Right lobe of liver (tissue), 6 donors: ENCODE measurements around the gene IL36A. TPM values are rescaled to one million over a fixed set of nuclear protein-coding genes. Genes with fewer than 3 reads are reported as not detected.

Experiments used
- ATAC-seq, 4 donors: fragments of 200-7000 bp; cut with Tn5 transposase; one replicate each; pipeline ENCODE4 v1.9.1; 2020; ENCODE audit warnings: mild to moderate bottlenecking in 4 of 4, moderate library complexity in 4 of 4
- DNase-seq, 3 donors: peaks; one replicate each; pipeline ENCODE4 v3.0.0-alpha.2; 2020
- H3K27ac ChIP-seq, 3 donors: fragments of 200-600 bp; one replicate each; pipeline ENCODE4 v1.8.0; 2022
- H3K27me3 ChIP-seq, 2 donors: fragments of 200-600 bp; one replicate each; pipeline ENCODE4 v1.8.0; 2022
- H3K36me3 ChIP-seq, 4 donors: fragments of 200-600 bp; sonication (generic) in 1 of 4; one replicate each; pipeline versions ENCODE4 v1.5.1 to v1.8.0; 2017 to 2022; ENCODE audit warnings: control low read depth in 1 of 4
- H3K4me1 ChIP-seq, 4 donors: fragments of 200-600 bp; sonication (generic) in 1 of 4; one replicate each; pipeline versions ENCODE4 v1.5.1 to v1.8.0; 2017 to 2022; ENCODE audit warnings: control low read depth in 1 of 4
- H3K4me3 ChIP-seq, 3 donors: fragments of 200-600 bp; one replicate each; pipeline ENCODE4 v1.8.0; 2022
- H3K9me3 ChIP-seq, 4 donors: fragments of 200-600 bp; sonication (generic) in 1 of 4; one replicate each; pipeline versions ENCODE4 v1.5.1 to v1.8.0; 2017 to 2022; ENCODE audit warnings: control low read depth in 1 of 4
- CTCF ChIP-seq, 4 donors: fragments of 200-600 bp in 3 of 4; fragments of 450-650 bp in 1 of 4; IDR thresholded peaks; one replicate each; pipeline versions ENCODE4 v1.5.1 to v1.8.0; 2016 to 2022; ENCODE audit warnings: antibody characterized with exemption in 4 of 4, mild to moderate bottlenecking in 2 of 4
- POLR2A ChIP-seq: fragments of 450-650 bp; IDR thresholded peaks from one replicate; pipeline ENCODE4 v1.6.1; 2017; ENCODE audit warnings: antibody characterized with exemption, mild to moderate bottlenecking
- WGBS: methylation state at CpG from one replicate; pipeline ENCODE4 v1.1.6; 2018; ENCODE audit warnings: low coverage, low lambda C conversion rate; ENCODE audit not compliant: insufficient coverage; ENCODE audit errors: missing lambda C conversion rate; 5-methylcytosine and 5-hydroxymethylcytosine counted together
- intact Hi-C, 2 donors: fragments of 100-400 bp; cut with DNase I; formaldehyde crosslinking; loops; one replicate each; pipeline versions ENCODE4 v1.11.2 to v1.14.1; 2022
- total RNA-seq, 6 experiments: library from RNA; depleted of rRNA in 2 of 6; stranded (reverse); fragments of >200 nt in 2 of 6; fragmentation: NEBNext Ultra II Directional in 3 of 6; extraction: Animal tissue kit (Norgen Biotek cat#: 25700) in 3 of 6; gene quantifications; one replicate each; pipeline versions ENCODE4 v1.1.0 to v1.2.4, GENCODE V29; 2016 to 2023
- donor health status: DM: no; HTN: yes; CAD: no.
- donor health status: DM: no; HTN: no; CAD: no.
- donor health status: DM: no; HTN: no; CAD: no.
- donor health status: DM: no; HTN: yes; CAD: no.
- donor health status: DM: no; HTN: yes; CAD: no.

IL36A gene
- total RNA-seq, 6 experiments from 2014 or later, result not detected

GRCh38 chr2:113039719-113040118 lies 34.5 kb downstream of the IL36A start:
- 16% methylated on average over 5 of the region's 5 CpGs for WGBS
- Histone ChIP-seq H3K4me3 (no peak overlapping the region), H3K36me3 (no peaks in the 10 kb centered on the region), H3K9me3 (no peaks in the 10 kb centered on the region), H3K27ac (no peak overlapping the region), H3K27me3 (no peaks in the 10 kb centered on the region), H3K4me1 (peaks cover 0 to 17% (median 6%) of the 10 kb centered on the region in 4 donors)
- intact Hi-C loops, result no loop called here
- no peak for TF ChIP-seq CTCF (IDR thresholded peaks at IDR 0.05)
- TF ChIP-seq POLR2A, result no peak
- DNase-seq, result no peak
- ATAC-seq, result peak; percentile 32 to 51 (median 43)

- intact Hi-C loops, result no loop called here
- ATAC-seq, result no peak
- no peaks in the 10 kb centered on the region for H3K27me3 ChIP-seq
Measured at GRCh38 chr2:113041871-113042270, 36.6 kb downstream of the IL36A start.

GRCh38 chr2:113046465-113046864 lies 41.2 kb downstream of the IL36A start:
- DNase-seq (no peak), ATAC-seq (no peak)
- intact Hi-C loops, result no loop called here
- Histone ChIP-seq H3K27ac (no peak overlapping the region), H3K4me1 (no peaks in the 10 kb centered on the region), H3K4me3 (no peak overlapping the region), H3K36me3 (no peaks in the 10 kb centered on the region), H3K9me3 (no peaks in the 10 kb centered on the region), H3K27me3 (no peaks in the 10 kb centered on the region)
- TF ChIP-seq CTCF (IDR thresholded peaks at IDR 0.05) (no peak), POLR2A (no peak)
- WGBS, result 71% methylated on average over 4 of the region's 5 CpGs

More at GRCh38 chr2:113041871-113042270, 36.6 kb downstream of the IL36A start:
- DNase-seq, result no peak
- TF ChIP-seq CTCF (IDR thresholded peaks at IDR 0.05) (peak in 1 of 4 donors; percentile 6), POLR2A (no peak)
- WGBS, result 86% methylated on average over 5 of the region's 5 CpGs
- Histone ChIP-seq H3K4me3 (no peak overlapping the region), H3K27ac (no peak overlapping the region), H3K4me1 (peaks cover 0 to 17% (median 6%) of the 10 kb centered on the region in 4 donors), H3K9me3 (no peaks in the 10 kb centered on the region), H3K36me3 (no peaks in the 10 kb centered on the region)

- no peak overlapping the region for H3K27ac ChIP-seq
- WGBS, result 66% methylated on average over 4 of the region's 38 CpGs
- no peaks in the 10 kb centered on the region for H3K4me1 ChIP-seq
- H3K36me3 ChIP-seq, result no peaks in the 10 kb centered on the region
- intact Hi-C loops, result no loop called here
- H3K9me3 ChIP-seq, result no peaks in the 10 kb centered on the region
- ATAC-seq (peak in 1 of 4 donors; percentile 40), DNase-seq (no peak)
- TF ChIP-seq POLR2A (no peak), CTCF (IDR thresholded peaks at IDR 0.05) (no peak)
- no peak overlapping the region for H3K4me3 ChIP-seq
- H3K27me3 ChIP-seq, result no peaks in the 10 kb centered on the region
Measured at GRCh38 chr2:113050921-113051895, 45.9 kb downstream of the IL36A start.
